ENCODE results near the gene ASPM. TPM values are rescaled to one million over a fixed set of nuclear protein-coding genes. Genes with fewer than 3 reads are reported as not detected.

Gene ASPM
- total and polyA plus RNA-seq, 9 of the 15 experiments (the other 6 are each of a cell fraction or from before 2014, with no cell fraction given), result 22.7 to 84.4 (median 46.4) TPM

DNA sequence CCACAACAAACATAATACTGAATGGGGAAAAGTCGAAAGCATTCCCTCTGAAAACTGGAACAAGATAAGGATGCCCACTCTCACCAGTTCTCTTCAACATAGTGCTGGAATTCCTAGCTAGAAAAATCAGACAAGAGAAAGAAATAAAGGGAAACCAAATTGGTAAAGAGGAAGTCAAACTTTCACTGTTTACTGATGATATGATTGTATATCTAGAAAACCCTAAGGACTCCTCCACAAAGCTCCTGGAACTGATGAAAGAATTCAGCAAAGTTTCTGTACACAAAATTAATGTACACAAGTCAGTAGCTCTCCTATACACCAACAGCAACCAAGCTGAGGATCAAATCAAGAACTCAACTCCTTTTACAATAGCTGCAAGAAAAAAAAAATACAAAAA, 72.5 kb downstream of the ASPM start (continued):
- TF ChIP-seq HBP1 (CRISPR knock-in tag; IDR thresholded peaks at IDR 0.05), result no peak
- TF ChIP-seq SMARCE1 (IDR thresholded peaks at IDR 0.05), result peak; percentile 74; the same call in 1 of the 2 replicates
- TF ChIP-seq ZNF398 (CRISPR knock-in tag; IDR thresholded peaks at IDR 0.05), result no peak
- TF ChIP-seq, protein P1, sequence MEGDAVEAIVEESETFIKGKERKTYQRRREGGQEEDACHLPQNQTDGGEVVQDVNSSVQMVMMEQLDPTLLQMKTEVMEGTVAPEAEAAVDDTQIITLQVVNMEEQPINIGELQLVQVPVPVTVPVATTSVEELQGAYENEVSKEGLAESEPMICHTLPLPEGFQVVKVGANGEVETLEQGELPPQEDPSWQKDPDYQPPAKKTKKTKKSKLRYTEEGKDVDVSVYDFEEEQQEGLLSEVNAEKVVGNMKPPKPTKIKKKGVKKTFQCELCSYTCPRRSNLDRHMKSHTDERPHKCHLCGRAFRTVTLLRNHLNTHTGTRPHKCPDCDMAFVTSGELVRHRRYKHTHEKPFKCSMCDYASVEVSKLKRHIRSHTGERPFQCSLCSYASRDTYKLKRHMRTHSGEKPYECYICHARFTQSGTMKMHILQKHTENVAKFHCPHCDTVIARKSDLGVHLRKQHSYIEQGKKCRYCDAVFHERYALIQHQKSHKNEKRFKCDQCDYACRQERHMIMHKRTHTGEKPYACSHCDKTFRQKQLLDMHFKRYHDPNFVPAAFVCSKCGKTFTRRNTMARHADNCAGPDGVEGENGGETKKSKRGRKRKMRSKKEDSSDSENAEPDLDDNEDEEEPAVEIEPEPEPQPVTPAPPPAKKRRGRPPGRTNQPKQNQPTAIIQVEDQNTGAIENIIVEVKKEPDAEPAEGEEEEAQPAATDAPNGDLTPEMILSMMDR (IDR thresholded peaks at IDR 0.05 in 2 of 3, conservative IDR thresholded peaks at IDR 0.05 in 1 of 3; ENCODE audit: insufficient read depth in 2 of 3, low read depth in 1 of 3, low read length in 3 of 3), result no peak
- TF ChIP-seq FOXA3 (CRISPR knock-in tag; conservative IDR thresholded peaks at IDR 0.05 in 1 of 2, IDR thresholded peaks at IDR 0.05 in 1 of 2), result peak in 1 of 2 experiments; percentile 83; a peak in 2 of 4 replicates
- TF ChIP-seq SPI1 (IDR thresholded peaks at IDR 0.05; ENCODE audit: borderline replicate concordance, low read depth, low read length), result peak; percentile 50; the same call in 1 of the 2 replicates
